SK-N-SH (cell line): ENCODE results near the gene OXCT1. TPM values are rescaled to one million over a fixed set of nuclear protein-coding genes. Genes with fewer than 3 reads are reported as not detected.
A peak's percentile ranks its signal among the peaks of the same experiment; 100 is the strongest.

Experiments used
- CTCF ChIA-PET: fragments of 300-600, 350-600 bp; formaldehyde crosslinking; extraction: SDS; loops from one replicate; lab custom pipeline; 2021; lab: Yijun Ruan, JAX
- POLR2A ChIA-PET: fragments of 350-600 bp; sonication (Branson Sonifier 250); formaldehyde crosslinking; extraction: SDS; loops from one replicate; lab custom pipeline; 2020; ENCODE audit warnings: antibody characterized with exemption, inconsistent platforms; lab: Yijun Ruan, JAX
- DNase-seq: peaks from one replicate; pipeline ENCODE4 v3.0.0; 2012
- H2AFZ ChIP-seq: fragments of 200-600 bp; sonication (generic); 2 replicates; pipeline ENCODE4 v1.8.1; 2016; ENCODE audit warnings: antibody characterized with exemption, mild to moderate bottlenecking, low read depth
- H3F3A ChIP-seq: fragments of 200-600 bp; sonication (generic); replicated peaks from 2 replicates; pipeline ENCODE3; 2016; ENCODE audit warnings: antibody characterized with exemption, mild to moderate bottlenecking; ENCODE audit not compliant: insufficient read depth
- H3K27ac ChIP-seq, 2 experiments: fragments of 200-500 bp in 1 of 2; fragments of 200-600 bp in 1 of 2; sonication (Bioruptor generic) in 1 of 2; sonication (generic), shearing (Covaris generic) in 1 of 2; 2 replicates each; pipeline versions ENCODE4 v1.5.1 to v1.6.1; 2014 to 2016; ENCODE audit warnings: low read depth in 2 of 2, inconsistent platforms in 1 of 2, low read length in 1 of 2, mild to moderate bottlenecking in 1 of 2, mixed read lengths in 1 of 2
- H3K27me3 ChIP-seq: fragments of 200-600 bp; sonication (generic), shearing (Covaris generic); 2 replicates; pipeline ENCODE4 v1.6.1; 2016; ENCODE audit warnings: mixed run types; ENCODE audit not compliant: insufficient read depth
- H3K36me3 ChIP-seq, 2 experiments: fragments of 200-500 bp in 1 of 2; fragments of 200-600 bp in 1 of 2; sonication (Bioruptor generic) in 1 of 2; sonication (generic) in 1 of 2; replicated peaks in 1 of 2; 2 replicates each; pipeline versions ENCODE3 to v1.5.1; 2014 to 2016; ENCODE audit warnings: low read length in 1 of 2, mild to moderate bottlenecking in 1 of 2; ENCODE audit not compliant: insufficient read depth in 2 of 2, control insufficient read depth in 1 of 2
- H3K4me1 ChIP-seq, 2 experiments: fragments of 200-500 bp in 1 of 2; fragments of 200-600 bp in 1 of 2; sonication (Bioruptor generic) in 1 of 2; sonication (generic), shearing (Covaris generic) in 1 of 2; 2 replicates each; pipeline versions ENCODE4 v1.5.1 to v1.6.1; 2014 to 2016; ENCODE audit warnings: low read depth in 1 of 2, low read length in 1 of 2, mixed run types in 1 of 2; ENCODE audit not compliant: insufficient read depth in 2 of 2, control insufficient read depth in 1 of 2
- H3K4me2 ChIP-seq: fragments of 200-600 bp; sonication (generic), shearing (Covaris generic); 2 replicates; pipeline ENCODE4 v1.6.1; 2017; ENCODE audit warnings: mixed run types
- H3K4me3 ChIP-seq, 2 experiments: fragments of 200-500 bp in 1 of 2; fragments of 200-600 bp in 1 of 2; sonication (Bioruptor generic) in 1 of 2; sonication (generic), shearing (Covaris generic) in 1 of 2; 2 replicates each; pipeline versions ENCODE4 v1.5.1 to v1.8.1; 2014 to 2016; ENCODE audit warnings: low read depth in 2 of 2, inconsistent platforms in 1 of 2, low read length in 1 of 2, mild to moderate bottlenecking in 1 of 2, mixed read lengths in 1 of 2, moderate library complexity in 1 of 2
- H3K79me2 ChIP-seq: fragments of 200-600 bp; sonication (generic); 2 replicates; pipeline ENCODE4 v1.8.1; 2017; ENCODE audit warnings: mild to moderate bottlenecking; ENCODE audit not compliant: insufficient read depth
- H3K9ac ChIP-seq: fragments of 200-600 bp; sonication (generic); 2 replicates; pipeline ENCODE4 v1.6.1; 2017; ENCODE audit warnings: mixed run types
- H3K9me2 ChIP-seq: fragments of 200-600 bp; sonication (generic); 2 replicates; pipeline ENCODE4 v1.6.1; 2017; ENCODE audit warnings: mixed run types
- H3K9me3 ChIP-seq: fragments of 200-600 bp; sonication (generic); 2 replicates; pipeline ENCODE4 v1.6.1; 2017; ENCODE audit warnings: mixed run types, mild to moderate bottlenecking, moderate library complexity
- H4K20me1 ChIP-seq: fragments of 200-600 bp; sonication (generic); 2 replicates; pipeline ENCODE4 v1.6.1; 2017; ENCODE audit warnings: mild to moderate bottlenecking, mixed run types; ENCODE audit not compliant: insufficient read depth
- CHD2 ChIP-seq: fragments of 150-350 bp; IDR thresholded peaks from 2 replicates; pipeline ENCODE4 v1.6.1; 2018; ENCODE audit warnings: low read length; ENCODE audit not compliant: partially characterized antibody
- CTCF ChIP-seq: fragments of 200-600 bp; sonication (generic); IDR thresholded peaks from 2 replicates; pipeline ENCODE4 v1.6.1; 2017; ENCODE audit warnings: antibody characterized with exemption, mild to moderate bottlenecking, moderate library complexity
- ELF1 ChIP-seq: IDR thresholded peaks from 2 replicates; pipeline ENCODE4 v1.4.0; 2012
- EP300 ChIP-seq, 2 experiments: IDR thresholded peaks; 2 replicates each; pipeline versions ENCODE4 v1.4.0 to v1.6.1; 2012; ENCODE audit warnings: borderline replicate concordance in 1 of 2, low read depth in 1 of 2, low read length in 1 of 2
- EZH2phosphoT487 ChIP-seq: fragments of 200-600 bp; sonication (generic); IDR thresholded peaks from 2 replicates; pipeline ENCODE4 v1.6.1; 2017; ENCODE audit warnings: low read depth, mixed run types, mild to moderate bottlenecking, antibody characterized with exemption, moderate library complexity, borderline replicate concordance
- FOSL2 ChIP-seq: IDR thresholded peaks from 2 replicates; pipeline ENCODE4 v1.4.0; 2012; ENCODE audit warnings: low read depth, mild to moderate bottlenecking, moderate library complexity, borderline replicate concordance
- GABPA ChIP-seq: IDR thresholded peaks from 2 replicates; pipeline ENCODE4 v1.4.0; 2012; ENCODE audit warnings: low read depth, mild to moderate bottlenecking
- GATA2 ChIP-seq: sonication (generic); formaldehyde crosslinking; IDR thresholded peaks from 2 replicates; pipeline ENCODE4 v1.5.0; 2020; ENCODE audit warnings: mild to moderate bottlenecking, missing genetic modification reagents
- JUND ChIP-seq: IDR thresholded peaks from 2 replicates; pipeline ENCODE4 v1.4.0; 2012
- MAX ChIP-seq: IDR thresholded peaks from 2 replicates; pipeline ENCODE4 v1.4.0; 2012; ENCODE audit warnings: low read depth
- MEF2A ChIP-seq: IDR thresholded peaks from 2 replicates; pipeline ENCODE4 v1.4.0; 2012; ENCODE audit warnings: low read depth, borderline replicate concordance
- MXI1 ChIP-seq: IDR thresholded peaks from 2 replicates; pipeline ENCODE4 v1.6.1; 2012; ENCODE audit warnings: mild to moderate bottlenecking, low read depth, low read length, improper control_type of control experiment
- NFIC ChIP-seq: IDR thresholded peaks from 2 replicates; pipeline ENCODE4 v1.4.0; 2012; ENCODE audit warnings: borderline replicate concordance
- PBX3 ChIP-seq: IDR thresholded peaks from 2 replicates; pipeline ENCODE4; 2012
- POLR2AphosphoS5 ChIP-seq: IDR thresholded peaks from 2 replicates; pipeline ENCODE4 v1.6.1; 2012; ENCODE audit warnings: low read depth, low read length
- RAD21 ChIP-seq: IDR thresholded peaks from 2 replicates; pipeline ENCODE4 v1.6.1; 2012; ENCODE audit warnings: mild to moderate bottlenecking, low read length
- RFX5 ChIP-seq: IDR thresholded peaks from 2 replicates; pipeline ENCODE4 v1.6.1; 2012; ENCODE audit warnings: mild to moderate bottlenecking, improper control_type of control experiment, low read length
- RXRA ChIP-seq: IDR thresholded peaks from 2 replicates; pipeline ENCODE4 v1.4.0; 2012; ENCODE audit warnings: low read depth, mild to moderate bottlenecking, borderline replicate concordance
- SIN3A ChIP-seq: IDR thresholded peaks from 2 replicates; pipeline ENCODE4 v1.6.1; 2012; ENCODE audit warnings: low read depth, mild to moderate bottlenecking, low read length, moderate library complexity, borderline replicate concordance
- TAF1 ChIP-seq: IDR thresholded peaks from 2 replicates; pipeline ENCODE4 v1.6.1; 2012; ENCODE audit warnings: low read depth, mild to moderate bottlenecking, low read length, moderate library complexity, borderline replicate concordance
- TCF12 ChIP-seq: IDR thresholded peaks from 2 replicates; pipeline ENCODE4 v1.4.0; 2012
- TEAD4 ChIP-seq: IDR thresholded peaks from 2 replicates; pipeline ENCODE4 v1.4.0; 2012; ENCODE audit warnings: mild to moderate bottlenecking, borderline replicate concordance; ENCODE audit not compliant: insufficient read depth
- USF1 ChIP-seq: IDR thresholded peaks from 2 replicates; pipeline ENCODE4 v1.4.0; 2012; ENCODE audit warnings: low read depth, borderline replicate concordance
- YY1 ChIP-seq: IDR thresholded peaks from 2 replicates; pipeline ENCODE4 v1.4.0; 2012; ENCODE audit warnings: low read depth, mild to moderate bottlenecking
- WGBS: methylation state at CpG from one replicate; pipeline ENCODE4 v1.1.6; 2017; ENCODE audit warnings: low lambda C conversion rate; 5-methylcytosine and 5-hydroxymethylcytosine counted together
- polyA plus RNA-seq, 3 experiments: library from polyadenylated mRNA; depleted of rRNA; stranded (reverse); fragments of >200 nt; gene quantifications; 2 replicates each; pipeline ENCODE4 v1.2.3, GENCODE V29; 2012

Gene OXCT1
- polyA plus RNA-seq, 1 of the 3 experiments (the other 2 are of a cell fraction) = 11.7 TPM

GRCh38 chr5:41763081-41763480 lies 107.1 kb downstream of the OXCT1 start:
- Histone ChIP-seq H3K4me2 (peak overlapping the region; percentile 52), H3K27ac (peak overlapping the region; percentile 48 to 78; a peak in 2 of 4 replicates)
- DNase-seq = no peak

GRCh38 chr5:41762426-41762825 lies 107.8 kb downstream of the OXCT1 start:
- no peak overlapping the region; a peak in 1 of 4 replicates for H3K4me3 ChIP-seq
- H3K4me2 ChIP-seq = peak overlapping the region; percentile 52; the same call in 1 of the 2 replicates
- H3K9me2 ChIP-seq = no peaks in the 10 kb centered on the region
- no peak for DNase-seq
- H3F3A ChIP-seq = peaks cover 14% of the 10 kb centered on the region
- H2AFZ ChIP-seq = no peak overlapping the region
- no peaks in the 10 kb centered on the region for H4K20me1 ChIP-seq
- POLR2A ChIA-PET = no interaction called here
- no peaks in the 10 kb centered on the region for H3K27me3 ChIP-seq
- H3K9me3 ChIP-seq = no peaks in the 10 kb centered on the region
- CTCF ChIA-PET = interaction anchor here (1.7 to 2.1 kb wide), 2 partner anchors 13 to 858 kb away, joined by 5 to 6 read pairs; no protein-coding TSS in a partner anchor
- H3K9ac ChIP-seq = no peak overlapping the region
- H3K4me1 ChIP-seq = peaks cover 25 to 27% of the 10 kb centered on the region in 2 experiments
- no peaks in the 10 kb centered on the region for H3K79me2 ChIP-seq
- 56% methylated on average over 1 of the region's 1 CpG for WGBS
- peaks cover 5 to 12% of the 10 kb centered on the region in 2 experiments for H3K36me3 ChIP-seq
- H3K27ac ChIP-seq = peak overlapping the region; percentile 48 to 78; a peak in 2 of 4 replicates
- TF ChIP-seq YY1 (no peak), MXI1 (no peak), TAF1 (no peak), SIN3A (no peak), GABPA (no peak), GATA2 (no peak), CTCF (no peak), NFIC (no peak), JUND (no peak), MEF2A (no peak), RAD21 (no peak), MAX (no peak)

More at GRCh38 chr5:41763081-41763480, 107.1 kb downstream of the OXCT1 start:
- TF ChIP-seq RFX5 = no peak
- TF ChIP-seq TEAD4 = peak; percentile 79; the same call in 1 of the 2 replicates
- TF ChIP-seq FOSL2 = peak; percentile 57; the same call in 1 of the 2 replicates
- no peak for TF ChIP-seq CHD2
- TF ChIP-seq TAF1 = no peak
- TF ChIP-seq JUND = peak; percentile 82
- TF ChIP-seq NFIC = peak; percentile 84
- TF ChIP-seq PBX3 = peak; percentile 97
- TF ChIP-seq POLR2AphosphoS5 = peak; percentile 35; the same call in 1 of the 2 replicates
- no peak for TF ChIP-seq RXRA
- 0 out of 4 replicates have a peak, but pooled peaks of 1 of the 2 experiments have one; percentile 56 for TF ChIP-seq EP300 (IDR thresholded peaks at IDR 0.05; ENCODE audit: borderline replicate concordance in 1 of 2, low read depth in 1 of 2, low read length in 1 of 2)
- no peak for TF ChIP-seq EZH2phosphoT487
- TF ChIP-seq MAX = no peak
- no peak for TF ChIP-seq ELF1
- TF ChIP-seq USF1 = no peak
- 0 out of 2 replicates have a peak, but pooled peaks have one; percentile 45 for TF ChIP-seq SIN3A
- peak; percentile 93 for TF ChIP-seq TCF12
- H3K4me1 ChIP-seq = peaks cover 25 to 27% of the 10 kb centered on the region in 2 experiments
- ChIA-PET CTCF (interaction anchor here (1.5 to 2.5 kb wide), 4 partner anchors 8 to 859 kb away, joined by 4 to 10 read pairs (median 6); no protein-coding TSS in a partner anchor), POLR2A (no interaction called here)
- no peaks in the 10 kb centered on the region for H3K9me3 ChIP-seq
- H3F3A ChIP-seq = peaks cover 14% of the 10 kb centered on the region
- no peaks in the 10 kb centered on the region for H4K20me1 ChIP-seq
- H3K9ac ChIP-seq = no peak overlapping the region
- 16% methylated on average over 3 of the region's 3 CpGs for WGBS
- no peak overlapping the region for H2AFZ ChIP-seq
- no peak overlapping the region; a peak in 1 of 4 replicates for H3K4me3 ChIP-seq
- no peaks in the 10 kb centered on the region for H3K9me2 ChIP-seq
- no peaks in the 10 kb centered on the region for H3K79me2 ChIP-seq
- no peaks in the 10 kb centered on the region for H3K27me3 ChIP-seq
- peaks cover 5 to 12% of the 10 kb centered on the region in 2 experiments for H3K36me3 ChIP-seq
